ENCODE measurements around the gene BARX2. TPM values are rescaled to one million over a fixed set of nuclear protein-coding genes. Genes with fewer than 3 reads are reported as not detected.

BARX2 gene
- total and polyA plus RNA-seq, 9 donors, result 0.06 to 6.2 (median 0.35) TPM; not detected in 4

DNA sequence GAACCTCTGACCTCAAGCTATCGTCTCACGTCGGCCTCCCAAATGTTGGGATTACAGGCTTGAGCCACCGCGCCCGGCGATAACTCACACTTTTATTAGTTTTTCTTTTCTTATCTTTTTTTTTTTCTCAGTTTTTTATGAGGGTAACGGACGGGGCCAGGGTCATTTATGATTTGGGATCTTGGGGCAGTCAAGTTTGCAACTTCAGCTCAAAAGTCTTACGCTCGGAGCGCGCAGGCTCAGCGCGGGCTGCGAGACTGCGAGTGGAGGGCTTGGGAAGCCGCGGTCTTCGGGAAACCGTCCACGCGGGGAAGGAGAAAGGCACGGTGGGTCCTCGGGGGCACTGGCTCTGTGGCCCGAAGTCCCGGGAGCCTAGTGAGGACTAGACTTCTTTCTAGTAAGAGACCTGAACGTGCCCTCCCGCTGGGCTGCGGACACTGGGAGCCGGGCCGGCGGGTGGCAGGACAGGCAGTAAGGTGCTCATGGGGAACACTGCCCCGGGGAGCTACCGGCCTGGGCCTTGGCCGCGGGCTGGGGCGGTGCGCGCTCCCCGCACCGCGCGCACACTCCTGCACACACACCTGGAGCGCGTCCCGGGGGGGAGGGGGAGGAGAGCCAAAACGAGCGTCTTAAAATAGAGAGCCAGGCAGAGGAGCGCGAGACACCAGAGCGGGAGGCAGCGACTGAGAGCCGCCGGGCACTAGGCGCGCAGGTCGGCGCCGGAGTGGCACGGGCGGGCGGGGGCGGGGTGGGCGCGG is 476 bp upstream of the BARX2 start:
- no peak overlapping the region for H3K27ac ChIP-seq
- TF ChIP-seq POLR2A (IDR thresholded peaks at IDR 0.05), result no peak
- no peak for TF ChIP-seq EP300 (IDR thresholded peaks at IDR 0.05)
- TF ChIP-seq, protein P1, sequence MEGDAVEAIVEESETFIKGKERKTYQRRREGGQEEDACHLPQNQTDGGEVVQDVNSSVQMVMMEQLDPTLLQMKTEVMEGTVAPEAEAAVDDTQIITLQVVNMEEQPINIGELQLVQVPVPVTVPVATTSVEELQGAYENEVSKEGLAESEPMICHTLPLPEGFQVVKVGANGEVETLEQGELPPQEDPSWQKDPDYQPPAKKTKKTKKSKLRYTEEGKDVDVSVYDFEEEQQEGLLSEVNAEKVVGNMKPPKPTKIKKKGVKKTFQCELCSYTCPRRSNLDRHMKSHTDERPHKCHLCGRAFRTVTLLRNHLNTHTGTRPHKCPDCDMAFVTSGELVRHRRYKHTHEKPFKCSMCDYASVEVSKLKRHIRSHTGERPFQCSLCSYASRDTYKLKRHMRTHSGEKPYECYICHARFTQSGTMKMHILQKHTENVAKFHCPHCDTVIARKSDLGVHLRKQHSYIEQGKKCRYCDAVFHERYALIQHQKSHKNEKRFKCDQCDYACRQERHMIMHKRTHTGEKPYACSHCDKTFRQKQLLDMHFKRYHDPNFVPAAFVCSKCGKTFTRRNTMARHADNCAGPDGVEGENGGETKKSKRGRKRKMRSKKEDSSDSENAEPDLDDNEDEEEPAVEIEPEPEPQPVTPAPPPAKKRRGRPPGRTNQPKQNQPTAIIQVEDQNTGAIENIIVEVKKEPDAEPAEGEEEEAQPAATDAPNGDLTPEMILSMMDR (IDR thresholded peaks at IDR 0.05), result no peak
- peak overlapping the region; percentile 17 for H3K4me3 ChIP-seq
- H3K4me1 ChIP-seq (ENCODE audit: insufficient read depth), result no peaks in the 10 kb centered on the region
- no peaks in the 10 kb centered on the region for H3K27me3 ChIP-seq
- no peaks in the 10 kb centered on the region for H3K36me3 ChIP-seq
- no peaks in the 10 kb centered on the region for H3K9me3 ChIP-seq
- DNase-seq, result no peak
- intact Hi-C loops (cut with DNase I), result no loop called here
- 2% methylated on average over 66 of the region's 66 CpGs for WGBS, 3 donors

DNA sequence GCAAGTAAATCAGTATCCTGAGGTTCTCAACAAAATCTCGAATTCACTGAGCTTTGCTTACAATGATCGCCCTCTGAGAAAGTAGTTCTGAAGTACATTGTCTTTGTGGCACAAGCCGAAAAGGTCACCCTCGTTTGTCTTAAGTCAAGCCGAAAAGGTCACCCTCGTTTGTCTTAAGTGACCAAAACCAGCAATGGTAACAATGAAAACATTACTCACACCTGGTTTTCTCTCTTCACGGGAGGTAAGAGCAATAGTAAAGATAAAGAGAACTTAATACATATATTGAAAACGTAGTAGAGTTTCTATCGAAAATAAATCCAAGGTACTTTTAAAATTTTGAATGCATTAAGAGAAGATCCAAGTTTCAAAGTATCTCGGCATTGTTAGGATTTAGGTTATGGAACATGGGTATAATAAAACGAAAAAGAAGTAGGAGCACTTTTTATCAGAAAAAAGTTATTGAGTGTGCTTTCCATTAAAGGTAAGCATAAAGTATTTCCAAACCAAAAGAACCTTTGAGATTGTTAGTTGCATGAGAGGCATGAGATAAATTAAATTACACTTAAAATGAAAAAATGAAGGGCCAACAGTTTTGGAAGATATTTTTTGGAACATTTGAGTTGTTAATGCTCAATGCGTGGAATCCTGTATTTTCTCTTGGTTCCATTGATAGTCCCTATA is 1.2 kb downstream of the BARX2 start:
- Histone ChIP-seq H3K27me3 (no peaks in the 10 kb centered on the region), H3K27ac (no peak overlapping the region), H3K4me1 (ENCODE audit: insufficient read depth) (no peaks in the 10 kb centered on the region), H3K36me3 (no peaks in the 10 kb centered on the region), H3K4me3 (no peak overlapping the region), H3K9me3 (no peaks in the 10 kb centered on the region)
- WGBS, 3 donors, result 54 to 67% (median 60%) methylated on average over 12 of the region's 12 CpGs
- TF ChIP-seq, protein P1 (IDR thresholded peaks at IDR 0.05), result no peak
- TF ChIP-seq POLR2A (IDR thresholded peaks at IDR 0.05) (no peak), EP300 (IDR thresholded peaks at IDR 0.05) (no peak)
- no peak for DNase-seq
- intact Hi-C loops (cut with DNase I), result no loop called here

DNA sequence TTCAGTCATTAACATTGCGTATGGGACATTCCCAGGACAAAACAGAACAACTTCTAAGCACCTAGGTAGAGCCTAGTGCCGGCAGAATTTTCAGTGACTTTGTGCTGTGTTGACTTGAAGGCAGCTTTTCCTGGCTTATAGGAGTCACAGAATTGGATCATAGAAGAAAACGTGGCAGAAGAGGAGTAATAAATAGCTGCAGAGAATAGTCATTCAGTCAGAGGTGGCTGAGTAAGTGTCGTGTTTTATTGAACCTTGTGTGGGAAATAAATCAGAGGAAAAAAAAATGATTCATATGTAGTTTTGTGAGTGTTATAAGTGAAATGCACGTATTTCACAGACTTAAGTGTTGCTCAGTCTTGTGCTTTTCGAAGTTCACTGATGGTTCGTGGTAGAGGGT is 2.1 kb downstream of the BARX2 start:
- Histone ChIP-seq H3K36me3 (no peaks in the 10 kb centered on the region), H3K4me3 (no peak overlapping the region), H3K27ac (no peak overlapping the region), H3K27me3 (no peaks in the 10 kb centered on the region), H3K9me3 (no peaks in the 10 kb centered on the region), H3K4me1 (ENCODE audit: insufficient read depth) (no peaks in the 10 kb centered on the region)
- DNase-seq, result no peak
- 78 to 85% (median 81%) methylated on average over 7 of the region's 7 CpGs for WGBS, 3 donors
- TF ChIP-seq EP300 (IDR thresholded peaks at IDR 0.05), result no peak
- intact Hi-C loops (cut with DNase I), result no loop called here

DNA sequence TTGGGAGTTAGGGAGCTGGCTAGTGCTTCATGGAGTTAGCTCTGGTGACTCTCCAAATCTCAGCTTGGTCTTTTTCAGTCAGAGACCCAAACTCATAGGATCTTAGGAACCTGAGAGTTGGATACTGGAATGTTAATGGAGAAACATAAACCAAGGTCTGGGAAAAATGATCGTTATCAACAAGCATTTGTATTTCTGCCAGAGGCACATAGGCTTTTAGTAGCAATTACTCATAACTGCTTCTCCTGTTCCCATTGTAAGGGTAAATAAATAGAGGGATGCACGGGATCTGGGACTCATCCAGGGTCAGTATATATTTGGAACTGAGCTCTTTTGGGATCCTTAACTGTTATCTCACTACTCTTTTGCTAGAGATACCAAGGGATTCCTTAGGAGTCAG is 4.8 kb downstream of the BARX2 start:
- no peak overlapping the region for H3K4me3 ChIP-seq
- intact Hi-C loops (cut with DNase I), result no loop called here
- DNase-seq, result no peak
- 65 to 74% (median 72%) methylated on average over 2 of the region's 2 CpGs for WGBS, 3 donors
- no peaks in the 10 kb centered on the region for H3K27me3 ChIP-seq
- TF ChIP-seq, protein P1 (IDR thresholded peaks at IDR 0.05), result no peak
- no peak for TF ChIP-seq POLR2A (IDR thresholded peaks at IDR 0.05)
- no peak for TF ChIP-seq EP300 (IDR thresholded peaks at IDR 0.05)
- no peaks in the 10 kb centered on the region for H3K4me1 ChIP-seq (ENCODE audit: insufficient read depth)
- H3K27ac ChIP-seq, result no peak overlapping the region
- no peaks in the 10 kb centered on the region for H3K9me3 ChIP-seq
- H3K36me3 ChIP-seq, result no peaks in the 10 kb centered on the region

DNA sequence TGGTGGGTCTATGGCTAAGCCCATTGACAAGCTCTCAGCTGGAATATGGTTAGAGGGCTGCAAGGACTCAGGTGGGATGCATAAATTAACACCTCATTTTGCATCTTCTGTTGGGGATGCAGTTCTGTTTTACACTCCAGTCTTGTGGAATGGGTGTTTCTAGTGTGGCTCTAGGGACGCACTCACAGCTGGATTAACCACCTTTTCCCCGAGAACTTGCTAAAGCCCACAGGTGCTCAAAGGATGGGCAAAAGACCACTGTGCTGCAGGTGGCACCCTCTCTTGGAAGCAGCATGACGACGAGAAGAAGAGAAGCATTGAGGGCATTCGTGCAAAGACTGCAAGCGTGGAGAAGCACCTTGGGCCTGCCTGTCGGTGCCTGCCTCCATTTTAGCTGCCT is 6.9 kb downstream of the BARX2 start:
- Histone ChIP-seq H3K9me3 (no peaks in the 10 kb centered on the region), H3K4me3 (no peak overlapping the region), H3K27me3 (no peaks in the 10 kb centered on the region), H3K36me3 (no peaks in the 10 kb centered on the region), H3K4me1 (ENCODE audit: insufficient read depth) (no peaks in the 10 kb centered on the region), H3K27ac (no peak overlapping the region)
- 82 to 88% (median 82%) methylated on average over 7 of the region's 7 CpGs for WGBS, 3 donors
- DNase-seq, result no peak
- intact Hi-C loops (cut with DNase I), result no loop called here
- TF ChIP-seq POLR2A (IDR thresholded peaks at IDR 0.05) (no peak), EP300 (IDR thresholded peaks at IDR 0.05) (no peak)
- TF ChIP-seq, protein P1 (IDR thresholded peaks at IDR 0.05), result no peak
